ENCODE data around the gene BTAF1.

BTAF1 gene

GRCh38 chr10:92054807-92055206 lies 131.2 kb downstream of the BTAF1 start:
- no peak for DNase-seq

DNA sequence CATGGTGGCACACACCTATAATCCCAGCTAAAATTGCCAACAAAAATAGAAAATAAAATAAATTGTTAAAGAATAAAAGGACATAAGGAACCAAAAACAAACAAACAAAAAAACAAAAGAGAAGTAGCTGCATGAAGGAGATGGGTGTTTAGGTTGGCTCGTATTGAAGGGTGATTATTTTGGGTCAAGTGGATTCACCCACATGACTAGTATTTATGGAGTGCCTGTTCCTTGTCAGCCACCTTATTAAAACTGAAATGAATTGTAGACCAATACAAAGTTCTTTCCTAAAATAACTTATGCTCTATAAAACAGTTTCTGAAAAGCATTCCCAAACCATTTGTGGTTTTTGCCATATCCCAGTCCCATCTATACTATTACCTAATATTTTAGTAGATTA lies 138.7 kb downstream of the BTAF1 start:
- no peak for DNase-seq

GRCh38 chr10:92064506-92064905 lies 140.9 kb downstream of the BTAF1 start:
- DNase-seq: no peak

GRCh38 chr10:92066386-92066785 lies 142.8 kb downstream of the BTAF1 start:
- DNase-seq: no peak

DNA sequence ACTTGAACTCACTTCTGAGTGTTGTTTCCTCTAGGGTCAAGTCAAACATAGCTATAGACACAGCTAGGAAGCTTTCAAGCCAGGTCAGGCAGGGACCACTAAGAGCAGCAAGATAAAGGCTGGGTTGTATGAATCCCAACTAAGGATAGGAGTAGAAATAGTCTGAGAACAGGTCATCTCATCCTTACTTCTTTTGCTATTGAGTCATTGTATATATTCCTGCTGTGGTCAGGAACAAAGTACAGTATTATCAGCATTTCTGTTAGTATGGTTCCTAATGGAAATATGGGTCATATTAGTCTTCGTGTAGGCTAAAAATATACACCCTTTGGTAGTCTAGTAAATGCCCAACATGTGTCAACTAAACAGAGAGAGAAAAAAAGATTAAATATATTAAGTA lies 145.3 kb downstream of the BTAF1 start:
- DNase-seq: no peak

DNA sequence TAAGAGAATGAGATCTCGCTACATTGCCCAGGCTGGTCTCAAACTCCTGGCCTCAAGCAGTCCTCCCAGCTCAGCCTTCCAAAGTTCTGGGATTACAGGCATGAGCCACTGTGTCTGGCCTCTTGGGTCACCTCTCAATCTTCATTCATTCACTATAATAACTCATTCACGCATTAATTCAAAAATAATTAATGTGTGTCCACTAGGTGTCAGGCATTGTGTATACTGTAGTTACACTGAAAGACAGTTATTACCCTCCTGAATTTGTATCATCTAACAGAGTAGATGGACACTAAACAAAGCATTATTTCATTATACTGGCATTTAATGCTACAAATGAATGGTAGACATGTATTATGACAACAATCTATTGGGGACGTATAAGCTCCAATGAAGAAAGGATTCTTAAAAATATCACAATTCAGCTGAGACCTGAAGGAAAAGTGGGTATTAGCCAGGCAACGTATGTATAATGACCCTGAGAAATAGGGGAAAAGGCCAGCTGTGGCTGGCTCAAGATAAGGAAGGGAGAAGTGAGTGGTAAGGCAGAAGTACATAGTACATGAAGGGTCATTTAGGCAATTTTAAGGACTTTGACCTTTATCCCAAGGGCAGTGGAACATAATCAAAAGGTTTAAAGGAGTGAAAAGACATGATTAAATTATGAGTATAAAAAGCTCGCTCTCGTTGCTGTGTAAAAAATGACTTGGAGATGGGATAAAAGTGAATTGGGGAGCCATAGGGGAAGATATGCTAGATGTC lies 150.7 kb downstream of the BTAF1 start:
- no peak for DNase-seq

GRCh38 chr10:92075829-92076228 lies 152.3 kb downstream of the BTAF1 start:
- no peak for DNase-seq

GRCh38 chr10:92076722-92077121 lies 153.2 kb downstream of the BTAF1 start:
- no peak for DNase-seq

DNA sequence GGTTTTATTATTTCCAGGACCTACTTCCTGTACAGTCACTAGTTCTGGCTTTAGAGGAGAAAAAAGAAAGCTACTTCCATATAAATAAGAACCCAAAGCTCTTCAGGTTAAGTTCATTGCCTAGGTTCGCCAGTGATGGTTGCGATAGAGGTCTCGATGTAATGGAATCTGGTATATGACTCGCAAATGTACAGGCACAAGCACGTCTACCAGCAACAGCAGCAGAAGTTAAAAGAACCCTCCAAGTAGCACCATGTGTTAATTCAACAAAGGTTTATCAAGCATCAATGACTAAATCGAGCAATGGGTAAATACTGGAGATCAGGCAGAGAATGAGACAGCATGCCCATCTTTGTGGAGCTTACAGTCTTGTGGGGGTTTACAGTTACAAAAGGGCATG lies 155.4 kb downstream of the BTAF1 start:
- no peak for DNase-seq
